Measurements from ENCODE around the gene DGKD.
"Not testable (repeated sequence)": the region's sequence is repeated elsewhere in the genome, so short reads cannot be mapped to it uniquely, and the experiment has no call there.

DGKD gene

GRCh38 chr2:233353769-233354499, at the start of gene DGKD:
TSS of gene DGKD (plus strand) at chr2:233354494. CDS start at chr2:233354519, 25 bp downstream.
- DNase-seq (ENCODE audit: extremely low read depth in 1 of 2, low read depth in 1 of 2), result peak in 1 of 2 donors; percentile 72

- DNase-seq (ENCODE audit: extremely low read depth in 1 of 2, low read depth in 1 of 2), result no peak
Measured at GRCh38 chr2:233307565-233307964, 46.7 kb upstream of the DGKD start, which contains the start of gene SAG. TSS of gene SAG (plus strand) at chr2:233307816. CDS start at chr2:233309190, 1,374 bp downstream.

- no peak for DNase-seq (ENCODE audit: extremely low read depth in 1 of 2, low read depth in 1 of 2)
Measured at GRCh38 chr2:233311241-233311926, 42.9 kb upstream of the DGKD start.

- DNase-seq (ENCODE audit: extremely low read depth in 1 of 2, low read depth in 1 of 2), result no peak
Measured at GRCh38 chr2:233312874-233313273, 41.4 kb upstream of the DGKD start.

GRCh38 chr2:233314180-233314925, 39.9 kb upstream of the DGKD start:
- no peak for DNase-seq (ENCODE audit: extremely low read depth in 1 of 2, low read depth in 1 of 2)

- no peak for DNase-seq (ENCODE audit: extremely low read depth in 1 of 2, low read depth in 1 of 2)
Measured at GRCh38 chr2:233317196-233317943, 36.9 kb upstream of the DGKD start.

GRCh38 chr2:233319256-233319655, 35.0 kb upstream of the DGKD start:
- no peak for DNase-seq (ENCODE audit: extremely low read depth in 1 of 2, low read depth in 1 of 2)

GRCh38 chr2:233320470-233320869, 33.8 kb upstream of the DGKD start:
- DNase-seq (ENCODE audit: extremely low read depth in 1 of 2, low read depth in 1 of 2), result no peak

GRCh38 chr2:233321166-233321565, 33.1 kb upstream of the DGKD start:
- DNase-seq (ENCODE audit: extremely low read depth in 1 of 2, low read depth in 1 of 2), result no peak

- no peak for DNase-seq (ENCODE audit: extremely low read depth in 1 of 2, low read depth in 1 of 2)
Measured at GRCh38 chr2:233323851-233324250, 30.4 kb upstream of the DGKD start.

- DNase-seq (ENCODE audit: extremely low read depth in 1 of 2, low read depth in 1 of 2), result no peak
Measured at GRCh38 chr2:233325256-233325655, 29.0 kb upstream of the DGKD start.

GRCh38 chr2:233325814-233326213, 28.5 kb upstream of the DGKD start:
- DNase-seq (ENCODE audit: extremely low read depth in 1 of 2, low read depth in 1 of 2), result no peak

- DNase-seq (ENCODE audit: extremely low read depth in 1 of 2, low read depth in 1 of 2), result no peak
Measured at GRCh38 chr2:233326500-233326899, 27.8 kb upstream of the DGKD start.

GRCh38 chr2:233328922-233329321, 25.4 kb upstream of the DGKD start:
- no peak for DNase-seq (ENCODE audit: extremely low read depth in 1 of 2, low read depth in 1 of 2)

GRCh38 chr2:233329489-233330135, 24.7 kb upstream of the DGKD start:
- DNase-seq (ENCODE audit: extremely low read depth in 1 of 2, low read depth in 1 of 2), result no peak

- peak; percentile 54 to 59 for DNase-seq (ENCODE audit: extremely low read depth in 1 of 2, low read depth in 1 of 2)
Measured at GRCh38 chr2:233331536-233331935, 22.8 kb upstream of the DGKD start.

- no peak for DNase-seq (ENCODE audit: extremely low read depth in 1 of 2, low read depth in 1 of 2)
Measured at GRCh38 chr2:233332125-233332524, 22.2 kb upstream of the DGKD start.

- DNase-seq (ENCODE audit: extremely low read depth in 1 of 2, low read depth in 1 of 2), result no peak
Measured at GRCh38 chr2:233334915-233335314, 19.4 kb upstream of the DGKD start.

- not testable (repeated sequence) for DNase-seq (ENCODE audit: extremely low read depth in 1 of 2, low read depth in 1 of 2)
Measured at GRCh38 chr2:233336091-233336490, 18.2 kb upstream of the DGKD start.

GRCh38 chr2:233336541-233336940, 17.8 kb upstream of the DGKD start:
- no peak for DNase-seq (ENCODE audit: extremely low read depth in 1 of 2, low read depth in 1 of 2)

Data from activated CD8-positive, alpha-beta memory T cell treated with anti-CD3 and anti-CD28 coated beads for 1 hour (primary cell).